HG02798 (cell line): Measurements from ENCODE around the gene C8G.

ENCODE experiments used
- ATAC-seq: cut with Tn5 transposase; IDR thresholded peaks from one replicate; pipeline ENCODE4 v1.9.1; 2021; ENCODE audit warnings: mild to moderate bottlenecking; ENCODE audit not compliant: unreplicated experiment, poor library complexity

The C8G gene

GRCh38 chr9:136979769-136980587, 34.9 kb downstream of the C8G start:
- no peak for ATAC-seq

DNA sequence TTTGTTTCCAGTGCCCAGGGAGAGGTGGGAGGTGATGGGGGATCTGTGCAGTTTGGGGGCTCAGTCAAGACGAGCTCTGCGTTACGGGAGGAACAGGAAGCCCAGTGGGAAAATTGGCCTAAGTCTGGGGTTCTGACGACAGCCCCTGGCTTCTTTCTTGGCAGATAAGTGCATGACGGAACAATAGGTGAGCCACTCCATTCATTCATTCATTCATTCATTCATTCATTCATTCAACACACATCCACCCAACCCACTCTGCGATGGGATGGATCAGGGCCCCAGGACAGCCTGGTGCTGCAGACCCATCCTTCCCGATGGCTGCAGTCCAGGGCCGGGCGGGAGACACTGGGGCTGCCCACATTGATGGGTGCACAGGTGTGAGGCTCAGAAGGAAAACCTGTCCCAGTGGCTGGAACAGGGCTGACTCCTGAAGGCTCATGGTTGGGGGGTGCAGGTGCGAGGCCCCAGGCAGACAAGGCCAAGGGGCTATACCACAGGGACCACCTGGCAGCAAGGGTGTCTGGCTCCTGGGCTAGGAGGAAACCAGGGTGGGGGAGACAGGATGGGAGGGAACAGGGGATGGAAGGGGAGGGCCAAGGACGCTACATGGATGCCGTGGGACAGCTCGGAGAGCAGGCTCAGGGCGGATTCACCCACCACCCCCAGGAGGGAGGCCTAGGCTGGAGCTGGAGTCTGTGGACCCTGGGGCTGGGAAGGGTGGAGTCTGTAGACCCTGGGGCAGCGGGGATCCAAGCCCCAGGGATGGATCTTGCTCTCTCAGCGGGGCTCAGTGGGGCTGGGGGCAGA, 35.8 kb downstream of the C8G start:
- ATAC-seq, result no peak

- ATAC-seq, result no peak
These were observed 36.7 kb downstream of the C8G start for GRCh38 chr9:136981588-136982231.

DNA sequence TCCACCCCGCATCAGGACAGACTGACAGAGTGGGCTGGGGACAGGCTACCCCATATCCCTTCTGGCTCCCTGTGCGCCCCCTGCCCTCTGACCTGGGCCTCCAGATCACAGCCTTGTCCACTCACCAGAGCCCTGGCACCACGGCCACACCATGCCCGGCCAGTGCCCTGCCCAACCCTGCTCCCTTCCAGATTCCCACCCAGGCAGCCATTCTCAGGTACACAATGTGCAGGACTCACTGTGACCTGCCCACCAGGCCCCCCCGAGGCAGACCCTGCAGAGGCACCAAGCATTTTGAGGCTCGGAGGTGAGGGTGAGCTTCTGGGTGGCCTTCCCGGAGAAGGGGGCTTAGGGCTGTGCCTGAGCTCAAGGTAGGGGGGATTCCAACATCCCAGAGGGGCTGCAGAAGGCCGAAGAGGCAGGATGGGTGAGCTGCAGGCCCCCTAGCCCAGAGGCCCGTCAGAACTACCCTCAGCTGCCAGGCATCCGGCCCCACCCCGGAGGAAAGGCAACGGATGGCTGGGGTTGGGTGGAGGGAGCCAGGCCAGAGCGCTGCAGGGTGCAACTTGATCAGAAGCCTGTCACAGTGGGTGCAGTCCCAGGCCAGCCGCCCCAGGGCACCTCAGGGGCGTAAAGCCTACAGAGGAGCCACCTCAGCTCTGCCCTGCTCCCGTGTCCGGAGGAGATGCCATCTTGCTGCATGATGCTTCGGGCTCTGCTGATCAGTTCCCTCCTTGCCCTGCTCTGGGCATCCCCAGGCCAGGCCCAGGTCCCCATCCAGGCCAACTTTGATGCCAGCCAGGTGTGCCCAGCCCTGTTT, 37.4 kb downstream of the C8G start, which contains the start of gene LCNL1:
LCNL1 (plus strand) TSS at position 762 of the 820 bp plus-strand sequence. CDS start 594 bp downstream, outside the sequence.
- no peak for ATAC-seq

GRCh38 chr9:136983167-136983566, 38.1 kb downstream of the C8G start:
- no peak for ATAC-seq

GRCh38 chr9:136983656-136984314, 38.7 kb downstream of the C8G start:
- ATAC-seq, result no peak

- ATAC-seq, result no peak
These were observed 39.5 kb downstream of the C8G start for GRCh38 chr9:136984464-136985026.

- ATAC-seq, result no peak
These were observed 40.1 kb downstream of the C8G start for GRCh38 chr9:136985027-136985602.

GRCh38 chr9:136985853-136986252, 40.8 kb downstream of the C8G start:
- ATAC-seq, result no peak

DNA sequence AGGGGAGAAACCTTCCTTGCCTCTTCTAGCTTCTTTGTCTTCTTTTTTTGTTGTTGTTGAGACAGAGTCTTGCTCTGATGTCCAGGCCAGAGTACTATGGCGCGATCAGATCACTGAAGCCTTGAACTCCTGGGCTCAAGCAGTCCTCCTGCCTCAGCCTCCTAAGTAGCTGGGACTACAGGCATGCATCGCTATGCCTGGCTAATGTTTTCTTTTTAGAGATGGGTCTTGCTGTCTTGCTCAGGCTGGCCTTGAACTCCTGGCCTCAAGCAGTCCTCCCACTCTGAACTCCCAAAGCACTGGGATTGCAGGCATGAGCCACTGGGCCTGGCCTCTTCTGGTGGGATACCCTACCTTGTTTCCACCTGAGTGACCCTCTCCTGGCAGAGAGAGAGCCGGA, 43.8 kb downstream of the C8G start:
- no peak for ATAC-seq

GRCh38 chr9:136990242-136990911, 45.3 kb downstream of the C8G start:
- no peak for ATAC-seq

GRCh38 chr9:136991993-136992818, 47.2 kb downstream of the C8G start, which contains the start of gene PAXX:
PAXX (plus strand) TSS chr9:136992422; CDS start chr9:136992444, 22 bp downstream.
- ATAC-seq, result peak; percentile 89

DNA sequence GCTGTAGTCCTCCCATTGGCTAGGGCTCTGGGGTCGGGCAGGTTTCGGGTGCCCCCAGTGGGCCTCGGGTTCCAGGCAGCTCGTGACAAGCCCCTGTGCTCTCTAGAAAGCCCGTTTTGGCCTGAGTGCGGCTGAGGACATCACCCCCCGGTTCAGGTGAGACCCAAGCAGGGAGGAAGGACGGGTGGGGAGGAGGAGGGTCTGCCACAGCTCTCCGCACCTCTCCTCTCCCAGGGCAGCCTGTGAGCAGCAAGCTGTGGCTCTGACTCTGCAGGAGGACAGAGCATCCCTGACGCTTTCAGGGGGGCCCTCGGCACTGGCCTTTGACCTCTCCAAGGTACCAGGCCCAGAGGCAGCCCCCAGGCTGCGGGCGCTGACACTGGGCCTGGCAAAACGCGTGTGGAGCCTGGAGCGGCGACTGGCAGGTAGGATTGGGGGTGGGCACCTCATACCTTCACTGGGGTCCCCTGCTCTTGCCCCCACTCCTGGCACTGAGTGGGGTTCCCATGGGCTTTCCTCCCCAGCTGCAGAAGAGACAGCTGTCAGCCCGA, 47.9 kb downstream of the C8G start:
- no peak for ATAC-seq

- no peak for ATAC-seq
These were observed 49.3 kb downstream of the C8G start for GRCh38 chr9:136994180-136994887.

DNA sequence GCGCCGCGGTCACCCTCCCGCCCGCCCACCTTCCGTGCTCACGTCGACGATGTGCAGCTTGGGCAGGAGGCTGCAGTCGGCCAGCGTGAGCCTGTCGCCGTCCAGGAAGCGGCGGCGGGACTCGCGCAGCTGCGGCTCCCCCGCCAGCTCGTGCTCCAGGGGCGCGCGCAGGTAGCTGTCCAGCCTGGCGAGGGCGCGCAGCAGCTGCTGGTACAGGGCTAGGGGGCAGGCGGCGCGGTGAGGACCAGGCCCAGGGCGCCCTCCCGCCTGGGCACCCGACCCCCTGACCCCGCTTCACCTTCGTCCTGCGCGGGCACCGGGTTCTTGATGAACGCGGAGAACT, 49.8 kb downstream of the C8G start:
- ATAC-seq, result no peak

DNA sequence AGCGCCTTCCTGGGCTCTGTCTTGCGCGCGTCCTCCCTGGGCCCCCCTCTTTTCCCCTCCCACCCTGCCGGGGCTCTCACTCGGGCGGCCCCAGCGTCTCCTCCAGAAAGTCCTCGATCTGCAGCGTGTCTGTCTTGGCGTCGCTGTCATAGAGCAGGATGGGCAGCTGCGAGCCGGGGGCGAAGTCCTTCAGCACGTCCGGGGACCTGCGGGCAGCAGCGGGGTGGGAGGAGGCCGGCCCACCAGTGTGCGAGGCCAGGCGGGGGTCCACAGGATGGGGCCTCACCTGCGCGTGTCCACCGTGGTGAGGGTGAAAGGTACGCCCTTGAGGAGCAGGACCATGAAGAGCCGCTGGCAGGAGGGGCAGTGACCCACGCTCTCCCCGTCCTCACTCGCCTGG, 50.3 kb downstream of the C8G start:
- ATAC-seq, result no peak
